ENCODE data around the gene TOGARAM2. TPM values are rescaled to one million over a fixed set of nuclear protein-coding genes. Genes with fewer than 3 reads are reported as not detected.

TOGARAM2 gene
- total and polyA plus RNA-seq, 2 of the 8 experiments (the other 6 are each of a cell fraction or from before 2014, with no cell fraction given) = 0.42 to 1.4 TPM

DNA sequence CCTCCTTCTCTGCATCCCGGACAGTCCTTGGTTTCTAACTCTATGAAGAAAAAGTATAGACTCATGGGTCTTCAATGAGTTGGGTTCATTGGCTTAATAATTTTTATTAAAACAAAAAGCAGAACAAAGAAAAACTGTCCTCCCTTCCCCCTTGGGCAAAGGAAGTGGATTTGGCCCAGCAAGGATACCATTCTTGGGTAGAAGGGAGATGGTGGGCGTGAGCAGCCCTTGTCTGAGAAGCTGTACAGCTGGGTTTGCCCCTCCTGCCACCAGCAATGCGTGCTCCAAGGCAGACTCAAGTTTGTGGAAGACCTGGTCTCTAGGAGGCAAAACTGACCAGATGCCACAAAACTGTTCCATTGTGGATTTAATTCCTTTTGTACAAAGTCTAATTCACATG, 80.5 kb downstream of the TOGARAM2 start:
- Histone ChIP-seq H3K56ac (replicated peaks; ENCODE audit: insufficient read length, low read depth, low read length) (no peak overlapping the region), H2BK12ac (ENCODE audit: low read depth, low read length) (no peak overlapping the region), H4K5ac (ENCODE audit: insufficient read length, low read depth, low read length) (no peak overlapping the region), H3K9ac (replicated peaks in 1 of 4; ENCODE audit: extremely low read depth in 1 of 4, low read depth in 3 of 4, low read length in 3 of 4) (no peak overlapping the region), H3K4ac (replicated peaks; ENCODE audit: insufficient read length, low read depth, low read length) (no peak overlapping the region), H4K91ac (replicated peaks; ENCODE audit: insufficient read length, low read length) (no peak overlapping the region), H3K23me2 (ENCODE audit: low read depth, low read length) (no peaks in the 10 kb centered on the region), H4K20me1 (replicated peaks in 1 of 2; ENCODE audit: control insufficient read depth in 1 of 2, insufficient read depth in 2 of 2, low read length in 2 of 2) (no peaks in the 10 kb centered on the region), H3K14ac (ENCODE audit: insufficient read length) (no peak overlapping the region), H3K79me1 (ENCODE audit: low read depth, low read length) (no peaks in the 10 kb centered on the region), H4K8ac (ENCODE audit: extremely low read depth, insufficient read depth, low read length) (no peak overlapping the region), H3K4me1 (replicated peaks in 1 of 4; ENCODE audit: control insufficient read depth in 3 of 4, insufficient read depth in 4 of 4, low read length in 3 of 4) (peaks cover 1 to 13% (median 5%) of the 10 kb centered on the region in 4 experiments), H3K4me3 (ENCODE audit: extremely low read depth in 1 of 4, insufficient read depth in 2 of 4, low read depth in 3 of 4, low read length in 4 of 4) (no peak overlapping the region), H3K23ac (ENCODE audit: insufficient read length) (no peak overlapping the region), H2BK120ac (replicated peaks; ENCODE audit: low read depth, low read length) (no peak overlapping the region), H3K18ac (ENCODE audit: extremely low read depth, low read length) (no peak overlapping the region), H3K36me3 (ENCODE audit: control insufficient read depth in 2 of 4, insufficient read depth in 4 of 4, low read length in 3 of 4) (no peaks in the 10 kb centered on the region), H2BK20ac (ENCODE audit: low read length) (no peak overlapping the region), H2AFZ (ENCODE audit: low read length) (no peak overlapping the region), H3K4me2 (ENCODE audit: insufficient read depth in 1 of 2, low read depth in 2 of 2, low read length in 2 of 2) (no peak overlapping the region), H2BK5ac (ENCODE audit: low read depth, low read length) (no peak overlapping the region), H3K27ac (ENCODE audit: low read depth, low read length) (no peak overlapping the region), H3K9me3 (ENCODE audit: insufficient read depth in 2 of 2, low read depth in 1 of 2, low read length in 1 of 2) (no peaks in the 10 kb centered on the region), H2BK15ac (ENCODE audit: low read length) (no peak overlapping the region), H3K27me3 (replicated peaks in 1 of 4; ENCODE audit: control insufficient read depth in 3 of 4, extremely low read depth in 1 of 4, insufficient read depth in 3 of 4, low read length in 3 of 4) (no peaks in the 10 kb centered on the region), H2AK5ac (ENCODE audit: low read depth, low read length) (no peak overlapping the region), H3K79me2 (ENCODE audit: control insufficient read depth in 1 of 2, insufficient read depth in 2 of 2, low read length in 2 of 2) (no peaks in the 10 kb centered on the region)
- no peak for FAIRE-seq
- CTCF ChIA-PET (ENCODE audit: partially characterized antibody) = interaction anchor here (0.6 to 1.0 kb wide), 3 partner anchors 17 to 1174 kb away, joined by 3 read pairs; no protein-coding TSS in a partner anchor
- 95% methylated on average over 3 of the region's 3 CpGs; no CpG with 5 or more reads in 1 of the 2 experiments for whole genome bisulfite sequencing, 2 experiments (ENCODE audit: extremely low coverage in 1 of 2, insufficient coverage in 1 of 2, insufficient read length in 1 of 2, insufficient replicate concordance in 2 of 2, low coverage in 1 of 2, low lambda C conversion rate in 2 of 2, missing lambda C conversion rate in 1 of 2)
- no peak for TF ChIP-seq SIX5 (IDR thresholded peaks at IDR 0.05; ENCODE audit: low read depth, low read length)
- DNase-seq (ENCODE audit: low read depth in 1 of 2, low spot score in 2 of 2) = no peak
- POLR2A ChIA-PET (ENCODE audit: partially characterized antibody) = no interaction called here

Data from H1 (cell line).